HFF-Myc (cell line): ENCODE measurements around the gene GFI1.

Experiments
- DNase-seq: peaks from one replicate; pipeline ENCODE4 v3.0.0-alpha.2; 2011; ENCODE audit warnings: low read depth; ENCODE audit errors: extremely low read depth
- H3K4me3 ChIP-seq: replicated peaks from 2 replicates; pipeline ENCODE4 v1.5.1; 2011; ENCODE audit warnings: low read depth, mild to moderate bottlenecking, control low read depth, low read length
- CTCF ChIP-seq: IDR thresholded peaks from 2 replicates; pipeline ENCODE4 v1.5.1; 2012; ENCODE audit warnings: mild to moderate bottlenecking, low read depth, low read length, control low read depth; ENCODE audit errors: missing control alignments

Gene GFI1

DNA sequence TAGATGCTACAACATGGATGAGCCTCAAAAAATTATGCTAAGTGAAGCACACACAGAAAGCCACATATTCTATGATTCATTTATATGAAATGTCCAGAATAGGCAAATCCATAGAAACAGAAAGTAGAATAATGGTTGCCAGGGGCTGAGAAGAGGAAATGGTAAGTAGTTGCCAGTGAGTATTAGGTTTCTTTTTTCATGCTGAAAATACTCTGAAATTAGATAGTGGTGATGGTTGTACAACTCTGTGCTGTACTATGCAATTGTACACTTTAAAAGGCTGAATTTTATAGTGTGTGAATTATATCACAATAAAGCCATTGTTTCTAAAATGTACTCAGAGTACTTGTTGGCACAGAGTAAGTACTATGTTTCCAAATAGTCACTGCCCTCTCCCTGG lies 15.5 kb upstream of the GFI1 start:
- no peak for TF ChIP-seq CTCF
- H3K4me3 ChIP-seq: no peak overlapping the region
- no peak for DNase-seq

- no peak for TF ChIP-seq CTCF
- H3K4me3 ChIP-seq: no peak overlapping the region
- no peak for DNase-seq
These were observed 13.8 kb upstream of the GFI1 start for GRCh38 chr1:92500552-92500951.

GRCh38 chr1:92495392-92496063 lies 8.8 kb upstream of the GFI1 start:
- TF ChIP-seq CTCF: no peak
- DNase-seq: no peak
- no peak overlapping the region for H3K4me3 ChIP-seq

GRCh38 chr1:92494485-92495141 lies 7.9 kb upstream of the GFI1 start:
- TF ChIP-seq CTCF: no peak
- no peak for DNase-seq
- no peak overlapping the region for H3K4me3 ChIP-seq

GRCh38 chr1:92493139-92493538 lies 6.4 kb upstream of the GFI1 start:
- DNase-seq: no peak
- TF ChIP-seq CTCF: no peak
- H3K4me3 ChIP-seq: no peak overlapping the region

GRCh38 chr1:92488832-92489231 lies 2.1 kb upstream of the GFI1 start:
- H3K4me3 ChIP-seq: no peak overlapping the region
- no peak for DNase-seq
- TF ChIP-seq CTCF: no peak

DNA sequence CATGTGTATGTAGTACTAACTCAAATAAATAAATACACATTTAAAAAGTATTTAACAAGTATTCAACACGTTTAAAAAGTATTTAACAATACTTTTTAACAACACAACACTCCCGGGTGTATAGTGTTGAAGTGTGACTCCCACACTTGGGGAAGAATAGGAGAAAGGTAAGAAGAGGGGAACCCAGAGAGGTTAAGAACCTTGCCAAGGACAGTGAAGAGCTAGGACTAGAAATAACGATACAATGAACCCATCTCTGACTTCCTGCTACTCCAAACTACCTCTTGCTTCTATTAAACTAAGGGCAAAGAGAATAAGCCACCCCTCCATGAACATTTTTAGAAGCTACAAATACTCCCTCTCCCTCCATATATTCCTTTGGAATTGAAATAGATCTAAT lies 1.7 kb upstream of the GFI1 start:
- no peak for TF ChIP-seq CTCF
- no peak overlapping the region for H3K4me3 ChIP-seq
- no peak for DNase-seq
